NB4 (cell line): ENCODE data around the gene USH2A.

Experiments used
- CTCF ChIP-seq: IDR thresholded peaks from one replicate; pipeline ENCODE4 v1.5.1; 2012; ENCODE audit warnings: low read depth, low read length
- POLR2A ChIP-seq: IDR thresholded peaks from 2 replicates; pipeline ENCODE4 v1.6.1; 2011; ENCODE audit warnings: mild to moderate bottlenecking; ENCODE audit not compliant: insufficient read length; ENCODE audit errors: extremely low read depth

- TF ChIP-seq CTCF (no peak), POLR2A (no peak)
Measured at GRCh38 chr1:215845234-215845891, 577.9 kb downstream of the USH2A start.
